ENCODE results near the gene ADAD2.

- TF ChIP-seq CTCF (conservative IDR thresholded peaks at IDR 0.05 in 1 of 2, IDR thresholded peaks at IDR 0.05 in 1 of 2; ENCODE audit: extremely low read depth in 1 of 2, insufficient read depth in 1 of 2, low read depth in 1 of 2, low read length in 2 of 2) (no peak), EZH2 (IDR thresholded peaks at IDR 0.05; ENCODE audit: borderline replicate concordance, low read length) (no peak)
These were observed 29.2 kb upstream of the ADAD2 start for GRCh38 chr16:84161801-84162200.
